Skeletal muscle satellite cell (primary cell): ENCODE results near the gene PCSK5.

ENCODE experiments used
- H3K27me3 ChIP-seq: 2 replicates; pipeline ENCODE4 v1.7.0; 2013; ENCODE audit warnings: low read length; ENCODE audit not compliant: control insufficient read depth, insufficient read depth
- H3K36me3 ChIP-seq: 2 replicates; pipeline ENCODE4 v1.7.0; 2013; ENCODE audit warnings: mild to moderate bottlenecking, control low read depth, low read length; ENCODE audit not compliant: insufficient read depth
- H3K4me1 ChIP-seq: 2 replicates; pipeline ENCODE4 v1.7.0; 2013; ENCODE audit warnings: low read length; ENCODE audit not compliant: control insufficient read depth, insufficient read depth
- H3K4me2 ChIP-seq: 2 replicates; pipeline ENCODE4 v1.7.0; 2013; ENCODE audit warnings: mild to moderate bottlenecking, low read length
- H3K4me3 ChIP-seq: 2 replicates; pipeline ENCODE4 v1.7.0; 2013; ENCODE audit warnings: low read length
- H3K9ac ChIP-seq: 2 replicates; pipeline ENCODE4 v1.7.0; 2013; ENCODE audit warnings: mild to moderate bottlenecking, low read depth, low read length, moderate library complexity
- H3K9me3 ChIP-seq: replicated peaks from 2 replicates; pipeline ENCODE4 v1.7.0; 2013; ENCODE audit warnings: mild to moderate bottlenecking, control low read depth, low read length

The PCSK5 gene

GRCh38 chr9:76405340-76405739 is 514.9 kb downstream of the PCSK5 start:
- Histone ChIP-seq H3K9me3 (no peaks in the 10 kb centered on the region), H3K9ac (no peak overlapping the region), H3K4me1 (peaks cover 14% of the 10 kb centered on the region), H3K36me3 (no peaks in the 10 kb centered on the region), H3K4me2 (no peak overlapping the region), H3K4me3 (no peak overlapping the region), H3K27me3 (no peaks in the 10 kb centered on the region)

DNA sequence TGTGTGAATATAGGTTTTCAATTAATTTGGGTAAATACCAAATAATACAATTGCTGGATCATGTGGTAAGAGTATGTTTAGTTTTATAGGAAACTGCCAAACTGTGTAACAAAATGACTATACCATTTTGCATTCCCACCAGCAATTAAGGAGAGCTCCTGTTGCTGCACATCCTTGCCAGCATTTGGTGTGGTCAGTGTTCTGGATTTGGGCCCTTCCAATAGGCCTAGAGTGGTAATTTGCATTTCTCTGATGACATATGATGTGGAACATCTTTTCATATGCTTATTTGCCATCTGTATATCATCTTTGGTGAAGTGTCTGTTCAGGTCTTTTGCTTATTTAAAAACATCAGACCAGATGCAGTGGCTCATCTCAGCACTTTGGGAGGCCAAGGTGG is 515.4 kb downstream of the PCSK5 start:
- Histone ChIP-seq H3K4me3 (no peak overlapping the region), H3K36me3 (no peaks in the 10 kb centered on the region), H3K9me3 (no peaks in the 10 kb centered on the region), H3K4me2 (no peak overlapping the region), H3K9ac (no peak overlapping the region), H3K4me1 (peaks cover 14% of the 10 kb centered on the region), H3K27me3 (no peaks in the 10 kb centered on the region)
